ENCODE measurements around the gene KLRC4. TPM values are rescaled to one million over a fixed set of nuclear protein-coding genes. Genes with fewer than 3 reads are reported as not detected.

The KLRC4 gene
- total RNA-seq, 2 experiments from 2014 or later: 9.3 to 9.9 TPM

- no peak for TF ChIP-seq EZH2phosphoT487 (IDR thresholded peaks at IDR 0.05; ENCODE audit: borderline replicate concordance, low read depth, low read length)
- TF ChIP-seq, protein P1, sequence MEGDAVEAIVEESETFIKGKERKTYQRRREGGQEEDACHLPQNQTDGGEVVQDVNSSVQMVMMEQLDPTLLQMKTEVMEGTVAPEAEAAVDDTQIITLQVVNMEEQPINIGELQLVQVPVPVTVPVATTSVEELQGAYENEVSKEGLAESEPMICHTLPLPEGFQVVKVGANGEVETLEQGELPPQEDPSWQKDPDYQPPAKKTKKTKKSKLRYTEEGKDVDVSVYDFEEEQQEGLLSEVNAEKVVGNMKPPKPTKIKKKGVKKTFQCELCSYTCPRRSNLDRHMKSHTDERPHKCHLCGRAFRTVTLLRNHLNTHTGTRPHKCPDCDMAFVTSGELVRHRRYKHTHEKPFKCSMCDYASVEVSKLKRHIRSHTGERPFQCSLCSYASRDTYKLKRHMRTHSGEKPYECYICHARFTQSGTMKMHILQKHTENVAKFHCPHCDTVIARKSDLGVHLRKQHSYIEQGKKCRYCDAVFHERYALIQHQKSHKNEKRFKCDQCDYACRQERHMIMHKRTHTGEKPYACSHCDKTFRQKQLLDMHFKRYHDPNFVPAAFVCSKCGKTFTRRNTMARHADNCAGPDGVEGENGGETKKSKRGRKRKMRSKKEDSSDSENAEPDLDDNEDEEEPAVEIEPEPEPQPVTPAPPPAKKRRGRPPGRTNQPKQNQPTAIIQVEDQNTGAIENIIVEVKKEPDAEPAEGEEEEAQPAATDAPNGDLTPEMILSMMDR (conservative IDR thresholded peaks at IDR 0.05; ENCODE audit: low read length): no peak
These were observed 51.4 kb downstream of the KLRC4 start for GRCh38 chr12:10358131-10358530.

More at GRCh38 chr12:10358131-10358530, 51.4 kb downstream of the KLRC4 start:
- H3K4me2 ChIP-seq (ENCODE audit: low read length): no peak overlapping the region
- H3K4me1 ChIP-seq (ENCODE audit: insufficient read depth, low read length, poor library complexity, severe bottlenecking): peaks cover 16% of the 10 kb centered on the region
- H4K20me1 ChIP-seq (ENCODE audit: insufficient read depth, low read length): no peaks in the 10 kb centered on the region
- no peak overlapping the region for H3K4me3 ChIP-seq (ENCODE audit: low read depth, low read length, poor library complexity, severe bottlenecking)
- DNase-seq (ENCODE audit: low spot score): no peak
- H3K9me3 ChIP-seq (ENCODE audit: low read length): peaks cover 18% of the 10 kb centered on the region; the same call in 1 of the 2 replicates
- no peaks in the 10 kb centered on the region for H3K9me2 ChIP-seq (ENCODE audit: insufficient read depth, low read length)
- ChIA-PET CTCF (ENCODE audit: unreplicated experiment) (no interaction called here), POLR2A (no interaction called here)
- no peak overlapping the region for H3K27ac ChIP-seq (ENCODE audit: low read depth, low read length, poor library complexity, severe bottlenecking)
- no TSS peak for BruUV-seq (replicated peaks)
- no peak overlapping the region for H2AFZ ChIP-seq (ENCODE audit: low read length)
- intact Hi-C loops (cut with micrococcal nuclease; ENCODE audit: unreplicated experiment): no loop called here
- no peaks in the 10 kb centered on the region for H3K79me2 ChIP-seq (ENCODE audit: insufficient read depth, low read depth, low read length)
- peaks cover 25% of the 10 kb centered on the region for H3K36me3 ChIP-seq (ENCODE audit: insufficient read depth, low read length)

Other genes with a start within 250 kb of the KLRC4 start
- not detected in 2 replicates for gene OLR1, start 237.6 kb downstream of the KLRC4 start, total RNA-seq (2014; rRNA removed; shearing (Covaris generic))
- gene OLR1, start 237.6 kb downstream of the KLRC4 start, total RNA-seq (2022): not detected in 2 replicates
- not detected in 2 replicates for gene TMEM52B, start 230.7 kb downstream of the KLRC4 start, total RNA-seq (2014; rRNA removed; shearing (Covaris generic))
- 0.21 and 0.22 TPM in 2 replicates for gene TMEM52B, start 230.7 kb downstream of the KLRC4 start, total RNA-seq (2022)
- 34.2 and 40.7 TPM in 2 replicates for gene GABARAPL1, start 196.9 kb downstream of the KLRC4 start, total RNA-seq (2014; rRNA removed; shearing (Covaris generic))
- 52.4 and 65.2 TPM in 2 replicates for gene GABARAPL1, start 196.9 kb downstream of the KLRC4 start, total RNA-seq (2022)
- under 0.01 and 0.03 TPM in 2 replicates for gene KLRD1, start 101.9 kb downstream of the KLRC4 start, total RNA-seq (2014; rRNA removed; shearing (Covaris generic))
- gene KLRD1, start 101.9 kb downstream of the KLRC4 start, total RNA-seq (2022): 0.04 and 0.18 TPM in 2 replicates
- gene KLRK1, start 19.7 kb downstream of the KLRC4 start, total RNA-seq (2014; rRNA removed; shearing (Covaris generic)): 35.7 and 35.9 TPM in 2 replicates
- 26.6 and 35.4 TPM in 2 replicates for gene KLRK1, start 19.7 kb downstream of the KLRC4 start, total RNA-seq (2022)
- 4.7 and 6.8 TPM in 2 replicates for gene KLRC3, start 10.8 kb upstream of the KLRC4 start, total RNA-seq (2014; rRNA removed; shearing (Covaris generic))
- 1.5 and 3.0 TPM in 2 replicates for gene KLRC3, start 10.8 kb upstream of the KLRC4 start, total RNA-seq (2022)
- gene KLRC2, start 26.3 kb upstream of the KLRC4 start, total RNA-seq (2014; rRNA removed; shearing (Covaris generic)): 1.2 TPM in 1 of 2 replicates, not detected in the other
- gene KLRC2, start 26.3 kb upstream of the KLRC4 start, total RNA-seq (2022): not detected in 2 replicates
- 1.2 TPM in 1 of 2 replicates, not detected in the other for gene KLRC1, start 43.6 kb upstream of the KLRC4 start, total RNA-seq (2014; rRNA removed; shearing (Covaris generic))
- 0.36 TPM in 1 of 2 replicates, not detected in the other for gene KLRC1, start 43.6 kb upstream of the KLRC4 start, total RNA-seq (2022)
- 0.85 and 1.0 TPM in 2 replicates for gene EIF2S3B, start 96.1 kb upstream of the KLRC4 start, total RNA-seq (2014; rRNA removed; shearing (Covaris generic))
- gene EIF2S3B, start 96.1 kb upstream of the KLRC4 start, total RNA-seq (2022): 0.95 and 1.6 TPM in 2 replicates
- 35.6 and 44.4 TPM in 2 replicates for gene MAGOHB, start 203.9 kb upstream of the KLRC4 start, total RNA-seq (2014; rRNA removed; shearing (Covaris generic))
- gene MAGOHB, start 203.9 kb upstream of the KLRC4 start, total RNA-seq (2022): 54.7 and 66.5 TPM in 2 replicates